HepG2 (cell line): ENCODE measurements around the gene KLHL21. TPM values are rescaled to one million over a fixed set of nuclear protein-coding genes. Genes with fewer than 3 reads are reported as not detected.

Experiments used
- DMTF1 ChIP-seq: sonication (generic); formaldehyde crosslinking; IDR thresholded peaks from 2 replicates; pipeline ENCODE4 v1.4.0; 2020; ENCODE audit warnings: mild to moderate bottlenecking, missing genetic modification reagents
- ELF1 ChIP-seq: sonication (generic); formaldehyde crosslinking; IDR thresholded peaks from 2 replicates; pipeline ENCODE4 v1.4.0; 2020; ENCODE audit warnings: missing genetic modification reagents
- GMEB1 ChIP-seq: sonication (generic); formaldehyde crosslinking; IDR thresholded peaks from 2 replicates; pipeline ENCODE4 v1.5.1; 2020; ENCODE audit warnings: missing genetic modification reagents, mild to moderate bottlenecking, borderline replicate concordance
- HMGA1 ChIP-seq: sonication (generic); formaldehyde crosslinking; conservative IDR thresholded peaks from 2 replicates; pipeline ENCODE4 v1.4.0; 2020; ENCODE audit warnings: missing genetic modification reagents
- HNF4A ChIP-seq: sonication (generic); formaldehyde crosslinking; IDR thresholded peaks from 2 replicates; pipeline ENCODE4 v1.4.0; 2020; ENCODE audit warnings: missing genetic modification reagents
- MATR3 ChIP-seq: sonication (generic); formaldehyde crosslinking; IDR thresholded peaks from 2 replicates; pipeline ENCODE4 v1.4.0; 2020; ENCODE audit warnings: missing genetic modification reagents
- PATZ1 ChIP-seq: sonication (generic); formaldehyde crosslinking; IDR thresholded peaks from 2 replicates; pipeline ENCODE4 v1.4.0; 2020; ENCODE audit warnings: missing genetic modification reagents
- ZNF230 ChIP-seq: sonication (generic); formaldehyde crosslinking; IDR thresholded peaks from 2 replicates; pipeline ENCODE4 v1.4.0; 2020; ENCODE audit warnings: mild to moderate bottlenecking, missing genetic modification reagents
- ZNF350 ChIP-seq: sonication (generic); formaldehyde crosslinking; IDR thresholded peaks from 2 replicates; pipeline ENCODE4 v1.4.0; 2020; ENCODE audit warnings: mild to moderate bottlenecking, low read depth, missing genetic modification reagents, borderline replicate concordance
- ZNF414 ChIP-seq: sonication (generic); formaldehyde crosslinking; IDR thresholded peaks from 2 replicates; pipeline ENCODE4 v1.5.0; 2020; ENCODE audit warnings: missing genetic modification reagents
- ZNF510 ChIP-seq: sonication (generic); formaldehyde crosslinking; IDR thresholded peaks from 2 replicates; pipeline ENCODE4 v1.4.0; 2020; ENCODE audit warnings: low read depth, mild to moderate bottlenecking, missing genetic modification reagents
- ZNF737 ChIP-seq: sonication (generic); formaldehyde crosslinking; IDR thresholded peaks from 2 replicates; pipeline ENCODE4 v1.5.0; 2020; ENCODE audit warnings: missing genetic modification reagents, mild to moderate bottlenecking, borderline replicate concordance
- ZSCAN21 ChIP-seq: sonication (generic); formaldehyde crosslinking; IDR thresholded peaks from 2 replicates; pipeline ENCODE4 v1.8.0; 2022; ENCODE audit warnings: mild to moderate bottlenecking, missing genetic modification reagents, moderate library complexity, borderline replicate concordance
- polyA plus RNA-seq, 8 experiments: library from polyadenylated mRNA; depleted of rRNA in 3 of 8; stranded (reverse) in 7 of 8; unstranded in 1 of 8; fragments of >200 nt; fragmentation: Illumina TruSeq in 4 of 8; extraction: Trizol in 4 of 8; gene quantifications; 2 replicates each; pipeline versions ENCODE4 v1.2.1 to v1.2.3, GENCODE V29; 2011 to 2016; ENCODE audit warnings: low read depth in 4 of 8, missing spikeins in 1 of 8, mixed read lengths in 1 of 8; ENCODE audit not compliant: insufficient read depth in 1 of 8
- total RNA-seq, 5 experiments: library from RNA; depleted of rRNA; stranded (reverse); fragments of >200 nt; fragmentation: Illumina TruSeq; extraction: Trizol; gene quantifications; 2 replicates each; pipeline ENCODE4 v1.2.3, GENCODE V29; 2016; ENCODE audit warnings: low read depth in 1 of 5
- TF ChIP-seq, protein P1 (sequence below): sonication (generic); formaldehyde crosslinking; IDR thresholded peaks from 2 replicates; pipeline ENCODE4 v1.5.0; 2020; ENCODE audit warnings: mild to moderate bottlenecking, missing genetic modification reagents, borderline replicate concordance

The KLHL21 gene
- total and polyA plus RNA-seq, 2 of the 13 experiments (the other 11 are each of a cell fraction or from before 2014, with no cell fraction given): 14.8 to 25.0 TPM

DNA sequence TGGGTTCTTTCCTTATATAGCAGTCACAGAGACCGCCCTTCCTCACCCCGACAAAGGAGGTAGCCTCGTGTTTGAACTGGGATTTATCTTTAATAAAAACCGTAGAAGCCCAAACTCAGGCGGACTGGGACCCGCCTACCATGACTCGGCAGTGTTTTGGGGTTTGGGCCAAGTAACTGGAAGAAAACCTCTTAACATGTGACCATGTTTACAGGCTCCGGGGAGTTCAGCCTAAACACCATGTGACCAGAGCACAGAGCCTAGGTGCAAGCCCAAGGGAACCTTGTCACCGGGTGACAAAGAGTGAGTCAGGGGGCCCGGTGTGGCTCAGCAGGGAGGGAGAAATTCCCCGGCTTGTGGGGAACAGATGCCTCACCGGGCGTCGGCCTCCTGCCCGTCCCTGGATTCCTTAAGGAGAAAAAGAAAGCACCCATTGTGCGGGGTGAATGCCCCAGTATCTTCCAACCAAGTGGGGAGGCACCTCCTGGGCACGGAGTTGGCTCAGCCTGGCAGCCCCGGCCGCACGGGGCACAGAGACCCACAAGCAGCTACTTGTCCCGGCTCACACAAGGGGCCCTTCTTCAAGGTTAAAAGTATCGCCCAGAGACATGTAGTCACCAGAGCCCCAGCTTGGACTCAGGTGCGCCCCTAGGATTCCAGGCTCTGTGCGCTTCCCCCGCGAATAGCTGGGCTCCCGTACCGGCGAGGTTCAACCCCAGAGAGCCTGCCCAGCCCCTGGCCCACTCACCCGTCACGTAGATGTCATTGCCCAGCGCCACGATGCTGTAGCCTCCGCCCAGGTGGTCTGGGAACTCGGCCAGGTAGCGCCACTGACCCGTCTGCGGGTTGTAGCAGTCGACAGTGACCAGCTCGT lies 1.4 kb downstream of the KLHL21 start (continued):
- no peak for TF ChIP-seq DMTF1 (CRISPR knock-in tag)
- TF ChIP-seq ZNF230 (CRISPR knock-in tag): 0 out of 2 replicates have a peak, but pooled peaks have one; percentile 1
- 0 out of 2 replicates have a peak, but pooled peaks have one; percentile 25 for TF ChIP-seq PATZ1 (CRISPR knock-in tag)
- TF ChIP-seq ZNF350 (CRISPR knock-in tag): peak; percentile 31; the same call in 1 of the 2 replicates
- TF ChIP-seq ELF1 (CRISPR knock-in tag): no peak
- TF ChIP-seq, protein P1, sequence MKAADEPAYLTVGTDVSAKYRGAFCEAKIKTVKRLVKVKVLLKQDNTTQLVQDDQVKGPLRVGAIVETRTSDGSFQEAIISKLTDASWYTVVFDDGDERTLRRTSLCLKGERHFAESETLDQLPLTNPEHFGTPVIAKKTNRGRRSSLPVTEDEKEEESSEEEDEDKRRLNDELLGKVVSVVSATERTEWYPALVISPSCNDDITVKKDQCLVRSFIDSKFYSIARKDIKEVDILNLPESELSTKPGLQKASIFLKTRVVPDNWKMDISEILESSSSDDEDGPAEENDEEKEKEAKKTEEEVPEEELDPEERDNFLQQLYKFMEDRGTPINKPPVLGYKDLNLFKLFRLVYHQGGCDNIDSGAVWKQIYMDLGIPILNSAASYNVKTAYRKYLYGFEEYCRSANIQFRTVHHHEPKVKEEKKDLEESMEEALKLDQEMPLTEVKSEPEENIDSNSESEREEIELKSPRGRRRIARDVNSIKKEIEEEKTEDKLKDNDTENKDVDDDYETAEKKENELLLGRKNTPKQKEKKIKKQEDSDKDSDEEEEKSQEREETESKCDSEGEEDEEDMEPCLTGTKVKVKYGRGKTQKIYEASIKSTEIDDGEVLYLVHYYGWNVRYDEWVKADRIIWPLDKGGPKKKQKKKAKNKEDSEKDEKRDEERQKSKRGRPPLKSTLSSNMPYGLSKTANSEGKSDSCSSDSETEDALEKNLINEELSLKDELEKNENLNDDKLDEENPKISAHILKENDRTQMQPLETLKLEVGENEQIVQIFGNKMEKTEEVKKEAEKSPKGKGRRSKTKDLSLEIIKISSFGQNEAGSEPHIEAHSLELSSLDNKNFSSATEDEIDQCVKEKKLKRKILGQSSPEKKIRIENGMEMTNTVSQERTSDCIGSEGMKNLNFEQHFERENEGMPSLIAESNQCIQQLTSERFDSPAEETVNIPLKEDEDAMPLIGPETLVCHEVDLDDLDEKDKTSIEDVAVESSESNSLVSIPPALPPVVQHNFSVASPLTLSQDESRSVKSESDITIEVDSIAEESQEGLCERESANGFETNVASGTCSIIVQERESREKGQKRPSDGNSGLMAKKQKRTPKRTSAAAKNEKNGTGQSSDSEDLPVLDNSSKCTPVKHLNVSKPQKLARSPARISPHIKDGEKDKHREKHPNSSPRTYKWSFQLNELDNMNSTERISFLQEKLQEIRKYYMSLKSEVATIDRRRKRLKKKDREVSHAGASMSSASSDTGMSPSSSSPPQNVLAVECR (CRISPR knock-in tag): peak; percentile 78
- 0 out of 2 replicates have a peak, but pooled peaks have one; percentile 44 for TF ChIP-seq ZNF510 (CRISPR knock-in tag)
- no peak for TF ChIP-seq GMEB1 (CRISPR knock-in tag)
- no peak for TF ChIP-seq HMGA1 (CRISPR knock-in tag)
- TF ChIP-seq ZNF414: no peak
- no peak for TF ChIP-seq ZNF737 (CRISPR knock-in tag)
- TF ChIP-seq MATR3 (CRISPR knock-in tag): no peak
- no peak for TF ChIP-seq HNF4A (CRISPR knock-in tag)
- TF ChIP-seq ZSCAN21 (CRISPR knock-in tag): 0 out of 2 replicates have a peak, but pooled peaks have one; percentile 1
